GM19395 (cell line): ENCODE measurements around the gene DGAT2.
"Not testable (repeated sequence)": the region's sequence is repeated elsewhere in the genome, so short reads cannot be mapped to it uniquely, and the experiment has no call there.

Experiments
- ATAC-seq: cut with Tn5 transposase; IDR thresholded peaks from one replicate; pipeline ENCODE4 v1.9.1; 2021; ENCODE audit warnings: mild to moderate bottlenecking, moderate library complexity; ENCODE audit not compliant: unreplicated experiment

Gene DGAT2

DNA sequence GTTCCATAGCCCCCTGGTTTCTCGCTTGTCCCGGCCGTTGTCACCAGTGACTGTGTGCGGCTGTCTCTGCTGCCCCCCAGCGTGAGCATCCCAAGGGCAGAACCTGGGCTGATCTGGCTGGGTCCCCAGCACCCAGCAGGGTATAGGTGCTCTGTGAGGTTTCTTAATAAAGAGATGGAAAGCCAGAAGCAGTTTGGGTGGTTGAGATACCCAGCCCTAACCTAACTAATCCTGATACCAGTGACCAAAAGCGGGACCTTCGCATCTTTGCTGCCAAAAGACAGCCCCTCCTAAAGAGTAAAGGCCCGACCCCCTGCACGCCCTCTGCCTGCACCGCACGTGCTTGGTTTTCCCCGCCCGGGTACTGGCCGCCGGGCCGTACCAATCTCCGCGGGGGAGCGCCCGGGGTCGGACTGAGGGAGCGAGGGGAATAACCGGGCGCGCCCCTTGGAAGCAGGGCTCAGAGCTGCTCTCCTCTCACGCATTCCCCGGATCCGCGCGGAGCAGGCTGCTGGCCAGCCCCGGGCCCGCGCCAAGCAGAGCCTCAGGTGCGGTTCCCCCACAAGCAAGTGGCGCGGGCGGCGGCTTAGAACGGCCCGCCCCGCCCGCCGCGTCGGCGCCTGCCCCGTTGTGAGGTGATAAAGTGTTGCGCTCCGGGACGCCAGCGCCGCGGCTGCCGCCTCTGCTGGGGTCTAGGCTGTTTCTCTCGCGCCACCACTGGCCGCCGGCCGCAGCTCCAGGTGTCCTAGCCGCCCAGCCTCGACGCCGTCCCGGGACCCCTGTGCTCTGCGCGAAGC lies at the start of gene DGAT2:
Gene DGAT2 (plus strand): TSS at position 667 of the 797 bp plus-strand sequence. CDS start 214 bp downstream, outside the sequence.
- peak; percentile 69 for ATAC-seq

- no peak for ATAC-seq
These were observed 49.0 kb upstream of the DGAT2 start for GRCh38 chr11:75719340-75720239.

- no peak for ATAC-seq
These were observed 47.9 kb upstream of the DGAT2 start for GRCh38 chr11:75720639-75721038.

DNA sequence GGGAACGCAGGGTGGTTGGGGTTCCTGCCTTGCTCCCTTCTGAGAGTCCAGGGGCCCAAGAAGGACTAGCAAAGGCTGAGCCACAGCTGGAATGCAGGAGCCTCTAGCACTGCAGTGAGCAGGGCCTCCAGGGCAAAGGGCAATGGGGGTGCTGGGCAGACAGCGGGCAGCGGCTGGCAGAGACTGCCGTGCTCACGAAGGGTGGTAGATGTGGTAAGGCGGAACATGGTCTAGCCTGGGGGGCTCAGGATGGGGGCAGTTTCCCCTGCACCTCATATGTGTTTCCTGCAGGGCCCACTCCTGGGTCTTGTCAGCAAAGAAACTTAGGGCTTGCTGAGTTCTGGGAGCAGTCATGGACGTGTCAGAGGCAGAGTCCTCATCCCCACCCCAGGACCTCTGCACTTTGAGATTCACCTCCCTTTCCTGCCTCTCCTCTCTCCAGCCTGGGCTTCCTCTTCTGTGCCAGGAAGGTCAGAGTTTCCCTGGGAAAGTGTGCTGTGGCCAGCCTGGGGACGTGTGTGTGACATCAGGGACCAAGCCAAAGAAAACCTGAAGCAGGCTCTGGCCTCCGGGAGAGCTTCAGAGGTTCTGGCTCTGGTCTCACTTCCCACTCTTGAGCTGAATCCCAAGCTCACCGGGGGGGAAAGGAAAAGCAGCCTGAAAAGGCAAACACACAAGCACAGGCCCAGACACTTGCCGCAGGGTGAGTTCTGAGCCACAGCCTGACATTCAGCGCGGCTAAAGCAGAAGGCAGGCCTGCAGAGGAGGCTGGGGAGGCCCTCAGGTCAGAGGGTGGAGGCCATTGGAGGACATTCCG lies 46.5 kb upstream of the DGAT2 start:
- no peak for ATAC-seq

DNA sequence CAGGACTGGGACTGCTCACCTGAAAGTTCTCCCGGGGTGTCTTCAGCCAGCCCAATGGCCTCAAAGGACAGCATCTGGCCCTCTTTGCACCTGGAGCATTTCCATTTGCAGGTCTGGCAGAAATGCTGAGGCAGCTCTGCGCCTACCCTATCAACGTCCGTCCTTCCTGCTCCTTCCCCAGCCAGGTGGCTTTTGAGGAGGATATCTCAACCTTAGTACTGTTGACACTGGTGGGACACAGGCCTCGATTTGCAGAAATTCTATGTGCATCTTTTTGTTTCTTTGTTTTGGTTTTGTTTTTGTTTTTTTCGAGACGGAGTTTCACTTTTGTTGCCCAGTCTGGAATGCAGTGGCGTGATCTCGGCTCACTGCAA lies 45.9 kb upstream of the DGAT2 start:
- no peak for ATAC-seq

DNA sequence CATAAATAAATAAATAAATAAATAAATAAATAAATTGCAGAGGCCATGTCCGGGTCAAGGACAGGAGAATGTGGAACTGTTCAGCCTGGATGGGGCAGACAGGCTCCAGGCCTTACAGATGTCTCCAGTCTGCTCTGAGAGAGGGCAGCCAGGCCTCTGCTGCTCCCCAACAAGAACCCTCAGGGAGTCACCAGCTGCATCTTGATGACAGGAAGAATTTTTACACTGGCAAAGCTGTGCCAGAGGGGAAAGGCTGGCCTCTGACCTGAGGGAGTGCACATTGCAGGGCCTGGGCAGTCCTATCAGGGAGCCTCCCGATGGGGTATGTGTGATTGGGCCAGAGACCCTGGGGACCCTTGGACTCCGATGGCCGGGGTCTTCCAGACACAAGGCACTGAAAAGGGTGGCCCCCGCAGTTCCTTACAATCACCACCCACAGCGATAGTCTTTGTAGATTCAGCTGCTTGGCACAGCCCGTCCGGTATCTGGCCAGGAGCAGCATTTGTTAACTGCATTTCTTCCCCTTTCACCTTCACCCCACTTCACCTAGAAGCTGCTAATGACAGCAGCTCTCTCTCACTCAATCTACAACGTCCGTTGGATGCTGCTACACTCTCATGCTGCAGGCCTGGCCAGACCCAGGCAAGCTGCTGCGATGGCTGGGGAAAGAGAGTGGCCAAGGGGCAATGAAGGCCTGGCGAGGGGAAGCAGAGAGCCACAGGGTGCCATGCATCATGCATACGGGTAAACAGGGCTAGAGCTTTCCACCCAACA lies 42.8 kb upstream of the DGAT2 start:
- no peak for ATAC-seq

- no peak for ATAC-seq
These were observed 39.6 kb upstream of the DGAT2 start for GRCh38 chr11:75728992-75729391.

DNA sequence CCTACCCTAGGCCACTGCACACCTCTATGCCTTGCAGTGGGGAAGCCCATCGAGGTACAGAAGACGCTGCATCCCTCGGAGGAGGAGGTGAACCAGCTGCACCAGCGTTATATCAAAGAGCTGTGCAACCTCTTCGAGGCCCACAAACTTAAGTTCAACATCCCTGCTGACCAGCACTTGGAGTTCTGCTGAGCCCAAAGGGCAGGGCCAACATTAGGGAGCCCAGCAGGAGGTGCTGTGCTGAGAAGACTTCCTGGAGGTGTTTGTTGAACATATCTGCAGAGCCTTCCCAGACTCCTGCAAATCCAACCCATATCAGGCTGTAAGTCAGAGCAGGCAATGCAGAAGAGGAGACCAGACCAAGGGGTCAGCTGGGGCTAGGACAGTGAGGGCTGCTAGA lies 37.5 kb upstream of the DGAT2 start:
- no peak for ATAC-seq

DNA sequence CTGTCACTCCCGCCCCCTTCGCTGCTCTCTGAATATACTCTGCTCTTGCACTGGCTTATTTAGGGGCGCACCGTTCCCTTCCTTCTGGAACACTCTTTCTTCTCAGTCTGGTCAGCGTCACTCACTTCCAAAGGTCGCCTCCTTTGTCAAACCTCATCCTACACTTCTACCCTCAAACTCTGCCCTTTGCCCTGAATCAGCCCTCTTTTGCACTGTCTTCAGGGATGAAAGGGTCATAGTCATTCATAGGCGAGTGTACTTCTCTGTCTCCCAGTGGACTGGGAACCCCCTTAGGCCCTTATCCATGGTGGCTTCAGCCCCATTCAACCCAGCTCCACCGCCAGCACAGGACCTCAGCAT lies 35.5 kb upstream of the DGAT2 start:
- no peak for ATAC-seq

- ATAC-seq: no peak
These were observed 35.0 kb upstream of the DGAT2 start for GRCh38 chr11:75733431-75734107.

DNA sequence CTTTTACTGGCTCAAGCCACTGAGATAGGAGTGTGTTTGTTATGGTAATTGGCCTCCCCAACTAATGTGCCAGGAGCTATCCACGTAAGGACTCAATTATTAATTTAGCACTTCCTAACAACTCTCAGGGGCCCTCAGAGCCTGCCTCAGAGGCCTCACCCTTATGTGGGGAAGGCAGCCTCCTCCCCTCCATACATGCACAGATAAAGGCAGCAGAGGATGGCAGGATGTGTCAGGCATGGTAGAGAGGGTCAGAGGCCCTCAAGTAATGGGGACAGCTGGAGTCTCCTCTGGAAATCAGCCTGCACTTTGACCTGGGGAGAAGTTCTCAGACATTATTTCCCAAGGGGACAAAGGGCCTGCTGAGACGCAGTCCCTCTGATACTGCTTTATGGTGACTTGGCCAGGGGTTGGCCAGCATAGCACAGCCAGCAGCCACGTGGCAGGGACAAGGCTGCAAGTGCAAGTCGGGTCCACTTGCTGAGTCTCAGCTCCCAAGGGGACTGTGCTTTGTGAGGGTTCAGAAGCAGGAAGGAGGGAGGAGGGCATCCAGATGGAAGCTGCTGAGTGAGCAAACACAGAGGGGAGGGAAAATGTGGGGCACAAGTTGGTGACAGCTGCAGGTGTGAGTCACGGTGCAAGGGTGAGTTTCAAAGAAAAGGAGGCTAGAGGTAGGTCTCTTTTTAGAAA lies 33.9 kb upstream of the DGAT2 start:
- ATAC-seq: no peak

- no peak for ATAC-seq
These were observed 33.3 kb upstream of the DGAT2 start for GRCh38 chr11:75735181-75735845.

GRCh38 chr11:75737314-75737713 lies 31.3 kb upstream of the DGAT2 start:
- ATAC-seq: no peak

DNA sequence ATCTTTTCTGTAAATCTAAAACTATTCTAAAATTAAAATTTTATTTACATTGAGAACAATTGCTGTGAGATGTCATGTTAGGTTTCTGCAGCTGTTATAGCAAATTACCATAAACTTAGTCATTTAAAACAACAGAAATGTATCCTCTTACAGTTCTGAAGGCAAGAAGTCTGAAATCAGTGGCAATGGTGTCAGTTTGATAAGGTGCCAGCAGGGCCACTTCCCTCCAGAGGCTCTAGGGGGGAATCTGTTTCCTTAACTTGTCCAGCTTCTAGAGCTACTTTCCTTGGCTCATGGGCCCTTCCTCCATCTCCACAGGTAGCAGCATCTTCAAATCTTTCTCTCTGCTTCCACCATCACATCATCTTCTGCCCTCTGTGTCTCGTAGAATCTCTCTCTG lies 27.9 kb upstream of the DGAT2 start:
- no peak for ATAC-seq

DNA sequence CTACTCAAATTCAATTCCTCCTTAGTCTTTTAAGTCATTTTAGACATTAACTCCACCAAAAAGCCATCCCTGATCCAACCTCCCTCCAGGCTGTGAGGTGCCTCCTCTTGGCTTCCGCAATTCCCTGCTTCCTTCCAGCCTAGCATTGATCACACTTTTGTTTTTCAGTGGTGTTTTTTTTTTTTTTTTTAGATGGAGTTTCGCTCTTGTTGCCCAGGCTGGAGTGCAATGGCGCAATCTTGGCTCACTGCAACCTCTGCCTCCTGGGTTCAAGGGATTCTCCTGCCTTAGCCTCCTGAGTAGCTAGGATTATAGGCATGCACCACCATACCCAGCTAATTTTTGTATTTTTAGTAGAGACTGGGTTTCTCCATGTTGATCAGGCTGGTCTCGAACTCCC lies 25.4 kb upstream of the DGAT2 start:
- ATAC-seq: not testable (repeated sequence)

GRCh38 chr11:75743711-75744563 lies 24.6 kb upstream of the DGAT2 start:
- no peak for ATAC-seq

- no peak for ATAC-seq
These were observed 22.8 kb upstream of the DGAT2 start for GRCh38 chr11:75745807-75746206.

- not testable (repeated sequence) for ATAC-seq
These were observed 19.8 kb upstream of the DGAT2 start for GRCh38 chr11:75748729-75749273.
